ENCODE results near the gene MS4A15. TPM values are rescaled to one million over a fixed set of nuclear protein-coding genes. Genes with fewer than 3 reads are reported as not detected.

Gene MS4A15
- total RNA-seq, 1 donor from 2014 or later = not detected

DNA sequence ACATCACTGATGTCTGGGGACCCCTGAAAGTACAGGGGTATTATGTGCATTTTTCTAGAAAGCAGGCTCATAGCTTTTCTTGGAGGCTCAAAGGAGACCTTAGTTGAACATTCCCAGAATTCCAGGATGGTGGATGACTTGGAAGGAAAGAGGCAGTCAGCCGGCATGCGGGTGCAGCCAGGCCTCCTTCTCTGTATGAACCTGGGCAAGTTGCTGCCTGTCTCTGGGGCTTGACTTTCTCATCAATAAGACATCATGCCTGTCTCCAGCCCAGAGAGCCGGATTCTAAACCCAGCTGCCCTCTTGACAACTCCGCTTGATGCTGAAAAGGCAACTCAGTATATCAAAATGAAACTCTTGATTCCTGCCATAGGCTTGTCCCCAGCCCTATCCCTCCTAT, 12.6 kb downstream of the MS4A15 start:
- H3K27ac Mint-ChIP-seq (ENCODE audit: unreplicated experiment) = no peak overlapping the region
- H3K4me3 Mint-ChIP-seq (ENCODE audit: unreplicated experiment) = no peak overlapping the region
- H3K9me3 Mint-ChIP-seq (ENCODE audit: unreplicated experiment) = peaks cover 6% of the 10 kb centered on the region

DNA sequence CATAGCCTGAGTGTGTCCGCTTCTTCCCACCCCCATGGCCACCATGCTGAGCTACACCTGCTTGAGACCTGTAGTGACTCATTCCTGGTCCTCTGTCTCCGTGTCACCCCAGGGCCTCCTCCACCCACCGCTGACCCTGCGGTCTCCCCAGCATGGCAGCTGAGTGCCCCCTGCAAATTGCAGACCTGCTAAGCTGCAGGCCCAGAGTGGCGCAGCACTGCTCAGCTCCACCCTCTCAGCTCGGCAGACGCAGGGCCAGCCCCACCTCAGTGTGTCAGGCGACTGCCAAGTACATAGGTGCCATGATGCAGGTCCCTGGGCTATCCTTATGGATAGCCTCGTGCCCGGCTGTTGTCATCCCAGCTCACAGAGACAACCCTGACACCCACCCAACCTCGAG, 13.1 kb downstream of the MS4A15 start:
- no peak overlapping the region for H3K4me3 Mint-ChIP-seq (ENCODE audit: unreplicated experiment)
- H3K36me3 Mint-ChIP-seq (ENCODE audit: low read depth, unreplicated experiment) = no peaks in the 10 kb centered on the region
- FAIRE-seq = no peak
- peaks cover 6% of the 10 kb centered on the region for H3K9me3 Mint-ChIP-seq (ENCODE audit: unreplicated experiment)
- Histone ChIP-seq H3K79me2 (ENCODE audit: insufficient read depth, low read length) (no peaks in the 10 kb centered on the region), H4K20me1 (ENCODE audit: insufficient read depth, low read length) (no peaks in the 10 kb centered on the region), H3K27ac (ENCODE audit: low read depth, low read length) (no peak overlapping the region), H2AFZ (ENCODE audit: low read depth, low read length) (no peak overlapping the region), H3K4me1 (ENCODE audit: insufficient read depth, low read length) (no peaks in the 10 kb centered on the region), H3K4me3 (ENCODE audit: insufficient read depth, low read depth, low read length) (no peak overlapping the region), H3K27me3 (ENCODE audit: insufficient read depth, low read length) (no peaks in the 10 kb centered on the region), H3K4me2 (ENCODE audit: low read length) (no peak overlapping the region), H3K36me3 (ENCODE audit: insufficient read depth, low read length) (no peaks in the 10 kb centered on the region), H3K9me3 (ENCODE audit: insufficient read depth, low read depth, low read length) (no peaks in the 10 kb centered on the region), H3K9ac (ENCODE audit: low read length) (no peak overlapping the region)
- peaks cover 5% of the 10 kb centered on the region for H3K27me3 Mint-ChIP-seq (ENCODE audit: low read depth, unreplicated experiment)
- TF ChIP-seq, protein P1, sequence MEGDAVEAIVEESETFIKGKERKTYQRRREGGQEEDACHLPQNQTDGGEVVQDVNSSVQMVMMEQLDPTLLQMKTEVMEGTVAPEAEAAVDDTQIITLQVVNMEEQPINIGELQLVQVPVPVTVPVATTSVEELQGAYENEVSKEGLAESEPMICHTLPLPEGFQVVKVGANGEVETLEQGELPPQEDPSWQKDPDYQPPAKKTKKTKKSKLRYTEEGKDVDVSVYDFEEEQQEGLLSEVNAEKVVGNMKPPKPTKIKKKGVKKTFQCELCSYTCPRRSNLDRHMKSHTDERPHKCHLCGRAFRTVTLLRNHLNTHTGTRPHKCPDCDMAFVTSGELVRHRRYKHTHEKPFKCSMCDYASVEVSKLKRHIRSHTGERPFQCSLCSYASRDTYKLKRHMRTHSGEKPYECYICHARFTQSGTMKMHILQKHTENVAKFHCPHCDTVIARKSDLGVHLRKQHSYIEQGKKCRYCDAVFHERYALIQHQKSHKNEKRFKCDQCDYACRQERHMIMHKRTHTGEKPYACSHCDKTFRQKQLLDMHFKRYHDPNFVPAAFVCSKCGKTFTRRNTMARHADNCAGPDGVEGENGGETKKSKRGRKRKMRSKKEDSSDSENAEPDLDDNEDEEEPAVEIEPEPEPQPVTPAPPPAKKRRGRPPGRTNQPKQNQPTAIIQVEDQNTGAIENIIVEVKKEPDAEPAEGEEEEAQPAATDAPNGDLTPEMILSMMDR (IDR thresholded peaks at IDR 0.05; ENCODE audit: insufficient read depth, low read depth, low read length) = no peak
- no peak for TF ChIP-seq EZH2 (IDR thresholded peaks at IDR 0.05; ENCODE audit: insufficient read depth, low read length)
- peaks cover 2% of the 10 kb centered on the region for H3K4me1 Mint-ChIP-seq (ENCODE audit: low read depth, unreplicated experiment)
- no peak overlapping the region for H3K27ac Mint-ChIP-seq (ENCODE audit: unreplicated experiment)
- no peak for DNase-seq (ENCODE audit: low read depth)

More for the DNA sequence above, 12.6 kb downstream of the MS4A15 start:
- no peak overlapping the region for H3K4me3 ChIP-seq (ENCODE audit: insufficient read depth, low read depth, low read length)
- H3K79me2 ChIP-seq (ENCODE audit: insufficient read depth, low read length) = no peaks in the 10 kb centered on the region
- H3K36me3 ChIP-seq (ENCODE audit: insufficient read depth, low read length) = no peaks in the 10 kb centered on the region
- no peak overlapping the region for H3K27ac ChIP-seq (ENCODE audit: low read depth, low read length)
- H3K4me2 ChIP-seq (ENCODE audit: low read length) = no peak overlapping the region
- H3K27me3 Mint-ChIP-seq (ENCODE audit: low read depth, unreplicated experiment) = peaks cover 5% of the 10 kb centered on the region
- TF ChIP-seq, protein P1 (IDR thresholded peaks at IDR 0.05; ENCODE audit: insufficient read depth, low read depth, low read length) = no peak
- TF ChIP-seq EZH2 (IDR thresholded peaks at IDR 0.05; ENCODE audit: insufficient read depth, low read length) = no peak
- no peak overlapping the region for H3K9ac ChIP-seq (ENCODE audit: low read length)
- peaks cover 3% of the 10 kb centered on the region for H3K4me1 Mint-ChIP-seq (ENCODE audit: low read depth, unreplicated experiment)
- no peak overlapping the region for H2AFZ ChIP-seq (ENCODE audit: low read depth, low read length)
- no peaks in the 10 kb centered on the region for H3K9me3 ChIP-seq (ENCODE audit: insufficient read depth, low read depth, low read length)
- no peaks in the 10 kb centered on the region for H3K4me1 ChIP-seq (ENCODE audit: insufficient read depth, low read length)
- no peaks in the 10 kb centered on the region for H3K36me3 Mint-ChIP-seq (ENCODE audit: low read depth, unreplicated experiment)
- H4K20me1 ChIP-seq (ENCODE audit: insufficient read depth, low read length) = no peaks in the 10 kb centered on the region
- FAIRE-seq (no peak), DNase-seq (ENCODE audit: low read depth) (no peak)
- no peaks in the 10 kb centered on the region for H3K27me3 ChIP-seq (ENCODE audit: insufficient read depth, low read length)

DNA sequence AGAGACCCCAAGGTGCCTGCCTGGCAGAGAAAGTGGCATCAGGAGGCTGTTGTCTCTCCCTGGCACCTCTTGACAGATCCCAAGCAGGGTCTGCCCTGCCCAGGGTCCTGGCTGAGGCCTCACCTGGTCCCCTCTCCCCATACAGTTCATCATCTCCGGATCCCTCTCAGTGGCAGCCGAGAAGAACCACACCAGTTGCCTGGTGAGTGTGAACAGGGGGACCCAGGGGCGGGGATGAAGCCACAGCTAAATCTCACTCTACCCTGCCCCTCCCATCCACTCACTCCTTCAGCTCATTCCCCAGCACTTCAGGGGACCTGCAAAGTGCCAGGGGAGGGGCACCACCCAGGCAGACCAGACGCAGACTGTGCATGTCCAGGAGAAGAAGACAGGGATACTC, 14.5 kb downstream of the MS4A15 start:
- peaks cover 6% of the 10 kb centered on the region for H3K4me1 ChIP-seq (ENCODE audit: insufficient read depth, low read length)
- H3K27ac ChIP-seq (ENCODE audit: low read depth, low read length) = no peak overlapping the region
- no peak overlapping the region for H2AFZ ChIP-seq (ENCODE audit: low read depth, low read length)
- peaks cover 3% of the 10 kb centered on the region for H3K9me3 Mint-ChIP-seq (ENCODE audit: unreplicated experiment)
- no peaks in the 10 kb centered on the region for H3K36me3 Mint-ChIP-seq (ENCODE audit: low read depth, unreplicated experiment)
- no peaks in the 10 kb centered on the region for H3K27me3 ChIP-seq (ENCODE audit: insufficient read depth, low read length)
- peaks cover 8% of the 10 kb centered on the region for H3K27me3 Mint-ChIP-seq (ENCODE audit: low read depth, unreplicated experiment)
- no peak overlapping the region for H3K9ac ChIP-seq (ENCODE audit: low read length)
- no peaks in the 10 kb centered on the region for H3K36me3 ChIP-seq (ENCODE audit: insufficient read depth, low read length)
- FAIRE-seq (no peak), DNase-seq (ENCODE audit: low read depth) (no peak)
- no peaks in the 10 kb centered on the region for H4K20me1 ChIP-seq (ENCODE audit: insufficient read depth, low read length)
- no peak overlapping the region for H3K4me2 ChIP-seq (ENCODE audit: low read length)
- H3K4me3 Mint-ChIP-seq (ENCODE audit: unreplicated experiment) = no peak overlapping the region
- no peak overlapping the region for H3K27ac Mint-ChIP-seq (ENCODE audit: unreplicated experiment)
- peaks cover 8% of the 10 kb centered on the region for H3K4me1 Mint-ChIP-seq (ENCODE audit: low read depth, unreplicated experiment)
- no peaks in the 10 kb centered on the region for H3K79me2 ChIP-seq (ENCODE audit: insufficient read depth, low read length)
- TF ChIP-seq EZH2 (IDR thresholded peaks at IDR 0.05; ENCODE audit: insufficient read depth, low read length) = no peak
- TF ChIP-seq, protein P1 (IDR thresholded peaks at IDR 0.05; ENCODE audit: insufficient read depth, low read depth, low read length) = no peak
- no peak overlapping the region for H3K4me3 ChIP-seq (ENCODE audit: insufficient read depth, low read depth, low read length)
- no peaks in the 10 kb centered on the region for H3K9me3 ChIP-seq (ENCODE audit: insufficient read depth, low read depth, low read length)

All from astrocyte (in vitro differentiated cells and primary cell).